ENCODE data around the gene DNAH7. TPM values are rescaled to one million over a fixed set of nuclear protein-coding genes. Genes with fewer than 3 reads are reported as not detected.

DNAH7 gene
- total and polyA plus RNA-seq, 7 donors, result 0.04 to 0.29 (median 0.10) TPM; not detected in 1

- Histone ChIP-seq H3K4me1 (peaks cover 5% of the 10 kb centered on the region), H3K27me3 (ENCODE audit: insufficient read depth in 3 of 3, low read length in 2 of 3) (peaks cover 0 to 2% (median 0%) of the 10 kb centered on the region in 3 donors), H3K36me3 (ENCODE audit: insufficient read depth in 1 of 2, low read depth in 1 of 2) (no peaks in the 10 kb centered on the region), H3K27ac (no peak overlapping the region), H3K9me3 (no peaks in the 10 kb centered on the region), H3K4me3 (no peak overlapping the region)
- TF ChIP-seq, protein P1, sequence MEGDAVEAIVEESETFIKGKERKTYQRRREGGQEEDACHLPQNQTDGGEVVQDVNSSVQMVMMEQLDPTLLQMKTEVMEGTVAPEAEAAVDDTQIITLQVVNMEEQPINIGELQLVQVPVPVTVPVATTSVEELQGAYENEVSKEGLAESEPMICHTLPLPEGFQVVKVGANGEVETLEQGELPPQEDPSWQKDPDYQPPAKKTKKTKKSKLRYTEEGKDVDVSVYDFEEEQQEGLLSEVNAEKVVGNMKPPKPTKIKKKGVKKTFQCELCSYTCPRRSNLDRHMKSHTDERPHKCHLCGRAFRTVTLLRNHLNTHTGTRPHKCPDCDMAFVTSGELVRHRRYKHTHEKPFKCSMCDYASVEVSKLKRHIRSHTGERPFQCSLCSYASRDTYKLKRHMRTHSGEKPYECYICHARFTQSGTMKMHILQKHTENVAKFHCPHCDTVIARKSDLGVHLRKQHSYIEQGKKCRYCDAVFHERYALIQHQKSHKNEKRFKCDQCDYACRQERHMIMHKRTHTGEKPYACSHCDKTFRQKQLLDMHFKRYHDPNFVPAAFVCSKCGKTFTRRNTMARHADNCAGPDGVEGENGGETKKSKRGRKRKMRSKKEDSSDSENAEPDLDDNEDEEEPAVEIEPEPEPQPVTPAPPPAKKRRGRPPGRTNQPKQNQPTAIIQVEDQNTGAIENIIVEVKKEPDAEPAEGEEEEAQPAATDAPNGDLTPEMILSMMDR (IDR thresholded peaks at IDR 0.05), result no peak
- ATAC-seq (no peak), DNase-seq (no peak)
- intact Hi-C loops (cut with DNase I), result no loop called here
- 91 to 94% (median 92%) methylated on average over 5 of the region's 5 CpGs for WGBS, 3 donors
Measured at GRCh38 chr2:196063773-196064172, 4.9 kb downstream of the DNAH7 start.

DNA sequence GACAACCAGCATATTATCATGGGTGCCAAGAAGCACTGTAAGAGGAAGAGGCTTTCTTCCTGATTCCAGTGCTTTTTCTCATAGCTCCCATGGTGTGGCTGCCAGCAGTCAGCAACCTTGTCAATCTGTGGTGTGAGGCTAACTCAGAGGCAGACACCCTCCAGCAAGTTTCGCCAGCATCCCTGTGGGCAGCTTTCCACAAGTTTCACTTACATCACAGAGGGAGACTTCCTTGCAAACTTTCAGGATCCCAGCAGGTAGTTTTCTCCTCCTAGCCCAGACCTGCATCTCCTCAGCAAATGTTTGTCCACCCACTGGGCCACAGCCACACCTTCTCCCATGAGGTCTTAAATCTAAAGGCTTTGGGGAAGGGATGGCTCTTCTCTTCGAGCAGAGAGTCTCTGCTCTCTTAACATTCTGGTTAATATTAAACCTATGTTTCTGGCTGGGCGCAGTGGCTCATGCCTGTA lies 9.1 kb downstream of the DNAH7 start:
- intact Hi-C loops (cut with DNase I), result no loop called here
- Histone ChIP-seq H3K4me1 (no peaks in the 10 kb centered on the region), H3K36me3 (ENCODE audit: insufficient read depth in 1 of 2, low read depth in 1 of 2) (no peaks in the 10 kb centered on the region), H3K27me3 (ENCODE audit: insufficient read depth in 3 of 3, low read length in 2 of 3) (no peaks in the 10 kb centered on the region), H3K4me3 (no peak overlapping the region), H3K27ac (no peak overlapping the region), H3K9me3 (no peaks in the 10 kb centered on the region)
- 70 to 75% (median 72%) methylated on average over 3 of the region's 3 CpGs for WGBS, 3 donors
- DNase-seq (no peak), ATAC-seq (no peak)
- TF ChIP-seq, protein P1 (IDR thresholded peaks at IDR 0.05), result no peak

DNA sequence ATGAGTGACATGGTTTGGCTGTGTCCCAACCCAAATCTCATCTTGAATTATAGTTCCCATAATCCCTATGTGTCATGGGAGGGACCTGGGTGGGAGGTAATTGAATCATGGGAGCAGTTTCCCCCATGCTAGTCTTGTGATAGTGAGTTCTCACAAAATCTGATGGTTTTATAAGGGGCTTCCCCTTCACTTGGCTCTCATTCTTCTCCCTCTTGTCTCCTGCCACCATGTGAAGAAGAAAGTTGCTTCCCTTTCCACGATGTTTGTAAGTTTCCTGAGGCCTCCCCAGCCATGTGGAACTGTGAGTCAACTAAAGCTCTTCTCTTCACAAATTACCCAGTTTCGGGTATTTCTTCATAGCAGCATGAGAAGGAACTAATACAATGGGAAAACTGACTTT lies 14.0 kb downstream of the DNAH7 start:
- no peaks in the 10 kb centered on the region for H3K36me3 ChIP-seq (ENCODE audit: insufficient read depth in 1 of 2, low read depth in 1 of 2)
- 75 to 87% (median 80%) methylated on average over 2 of the region's 2 CpGs for WGBS, 3 donors
- no peaks in the 10 kb centered on the region for H3K9me3 ChIP-seq
- H3K4me3 ChIP-seq, result no peak overlapping the region
- no peak for DNase-seq
- no peak for ATAC-seq
- intact Hi-C loops (cut with DNase I), result no loop called here
- H3K27ac ChIP-seq, result no peak overlapping the region
- no peaks in the 10 kb centered on the region for H3K4me1 ChIP-seq
- TF ChIP-seq, protein P1 (IDR thresholded peaks at IDR 0.05), result no peak
- no peaks in the 10 kb centered on the region for H3K27me3 ChIP-seq (ENCODE audit: insufficient read depth in 3 of 3, low read length in 2 of 3)

DNA sequence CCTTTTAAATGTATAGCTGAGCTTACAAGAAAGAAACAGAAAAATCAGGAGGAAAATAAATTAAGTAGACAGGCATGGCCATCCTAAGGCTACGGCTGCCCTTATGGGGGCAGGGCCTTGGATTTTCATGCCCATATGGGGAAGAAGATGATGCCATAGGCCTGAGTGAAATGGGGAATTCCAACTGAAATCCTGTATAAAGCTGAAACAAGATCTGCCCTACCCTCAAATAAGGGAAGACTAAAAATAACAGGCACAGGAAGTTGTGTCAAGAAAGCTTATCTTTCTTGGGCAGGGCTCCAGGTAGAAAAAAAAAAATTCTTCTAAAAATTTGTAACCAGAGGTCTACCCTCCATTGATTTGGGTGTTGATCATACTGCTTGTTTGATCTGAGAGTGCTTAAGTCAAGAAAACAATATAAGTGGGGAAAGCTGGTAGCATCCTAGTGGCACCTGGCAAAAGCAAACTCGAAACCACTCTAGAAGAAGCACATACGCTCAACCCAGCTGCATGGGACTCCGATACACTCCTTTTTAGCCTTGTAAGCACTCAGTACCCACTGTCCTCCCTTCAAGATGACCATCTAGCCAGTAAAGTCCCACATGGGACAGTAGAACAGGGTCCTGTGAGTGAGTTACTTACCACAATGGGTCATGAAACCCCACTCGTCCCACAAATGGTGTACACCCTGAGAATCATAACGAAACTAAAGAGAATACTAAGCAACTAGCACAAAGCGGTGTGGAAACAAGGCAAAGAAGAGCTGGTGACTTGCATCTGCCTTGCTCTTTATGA lies 22.3 kb downstream of the DNAH7 start:
- DNase-seq, result no peak
- ATAC-seq, result no peak
- intact Hi-C loops (cut with DNase I), result no loop called here
- TF ChIP-seq, protein P1 (IDR thresholded peaks at IDR 0.05), result no peak
- Histone ChIP-seq H3K9me3 (no peaks in the 10 kb centered on the region), H3K27me3 (ENCODE audit: insufficient read depth in 3 of 3, low read length in 2 of 3) (no peaks in the 10 kb centered on the region), H3K4me1 (no peaks in the 10 kb centered on the region), H3K4me3 (no peak overlapping the region), H3K36me3 (ENCODE audit: insufficient read depth in 1 of 2, low read depth in 1 of 2) (no peaks in the 10 kb centered on the region), H3K27ac (no peak overlapping the region)
- WGBS, 3 donors, result 82 to 88% (median 84%) methylated on average over 7 of the region's 7 CpGs

DNA sequence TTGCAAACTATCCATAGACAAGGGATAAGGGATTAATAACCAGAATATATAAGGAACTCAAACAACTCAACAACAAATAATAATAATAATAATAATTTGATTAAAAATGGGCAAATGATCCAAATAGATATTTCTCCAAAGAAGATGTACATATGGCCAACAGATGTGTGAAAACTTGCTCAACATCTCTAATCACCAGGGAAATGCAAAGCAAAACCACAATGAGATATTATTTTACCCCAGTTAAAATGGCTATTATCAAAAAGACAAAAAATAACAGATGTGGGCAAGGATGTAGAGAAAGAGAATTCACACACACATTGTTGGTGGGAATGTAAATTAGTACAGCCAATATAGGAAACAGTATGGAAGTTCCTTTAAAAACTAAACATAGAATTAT lies 26.9 kb downstream of the DNAH7 start:
- Histone ChIP-seq H3K27ac (no peak overlapping the region), H3K4me1 (no peaks in the 10 kb centered on the region), H3K9me3 (peaks cover 12% of the 10 kb centered on the region), H3K36me3 (ENCODE audit: insufficient read depth in 1 of 2, low read depth in 1 of 2) (no peaks in the 10 kb centered on the region), H3K4me3 (no peak overlapping the region), H3K27me3 (ENCODE audit: insufficient read depth in 3 of 3, low read length in 2 of 3) (no peaks in the 10 kb centered on the region)
- DNase-seq (no peak), ATAC-seq (no peak)
- TF ChIP-seq, protein P1 (IDR thresholded peaks at IDR 0.05), result no peak
- intact Hi-C loops (cut with DNase I), result no loop called here

Measured in psoas muscle (tissue), 8 donors.